H1 (cell line): ENCODE measurements around the gene VPS13D.

Experiments
- BRCA1 ChIP-seq: IDR thresholded peaks from 2 replicates; pipeline ENCODE4 v1.6.1; 2012; ENCODE audit warnings: low read depth, low read length, improper control_type of control experiment
- JUND ChIP-seq: IDR thresholded peaks from 2 replicates; pipeline ENCODE4 v1.6.1; 2011; ENCODE audit warnings: mild to moderate bottlenecking, improper control_type of control experiment, low read length
- YY1 ChIP-seq: IDR thresholded peaks from 2 replicates; pipeline ENCODE4 v1.6.1; 2011; ENCODE audit warnings: low read depth, mild to moderate bottlenecking, low read length
- ZNF274 ChIP-seq: IDR thresholded peaks from 2 replicates; pipeline ENCODE4 v1.7.0; 2012; ENCODE audit warnings: low read length, borderline replicate concordance; ENCODE audit errors: extremely low read depth

GRCh38 chr1:12436345-12436658 is 206.5 kb downstream of the VPS13D start:
- TF ChIP-seq ZNF274 = no peak
- TF ChIP-seq YY1 = no peak
- TF ChIP-seq BRCA1 = no peak
- no peak for TF ChIP-seq JUND
